ENCODE results near the gene GJC1.
A peak's percentile ranks its signal among the peaks of the same experiment; 100 is the strongest.

GJC1 gene

GRCh38 chr17:44796731-44797130 lies 33.4 kb downstream of the GJC1 start:
- no peak for TF ChIP-seq CTCF (IDR thresholded peaks at IDR 0.05; ENCODE audit: low read depth, low read length)
- DNase-seq (ENCODE audit: extremely low read depth, low read depth) = no peak

- DNase-seq (ENCODE audit: extremely low read depth, low read depth) = no peak
- TF ChIP-seq CTCF (IDR thresholded peaks at IDR 0.05; ENCODE audit: low read depth, low read length) = no peak
These were observed 34.2 kb downstream of the GJC1 start for GRCh38 chr17:44795928-44796327.

GRCh38 chr17:44795421-44795820 lies 34.7 kb downstream of the GJC1 start:
- no peak for DNase-seq (ENCODE audit: extremely low read depth, low read depth)

GRCh38 chr17:44794851-44795413 lies 35.2 kb downstream of the GJC1 start:
- TF ChIP-seq CTCF (IDR thresholded peaks at IDR 0.05; ENCODE audit: low read depth, low read length) = no peak
- DNase-seq (ENCODE audit: extremely low read depth, low read depth) = peak; percentile 43

More at GRCh38 chr17:44795421-44795820, 34.7 kb downstream of the GJC1 start:
- no peak for TF ChIP-seq CTCF (IDR thresholded peaks at IDR 0.05; ENCODE audit: low read depth, low read length)

- DNase-seq (ENCODE audit: extremely low read depth, low read depth) = no peak
These were observed 35.9 kb downstream of the GJC1 start for GRCh38 chr17:44793885-44794842.

GRCh38 chr17:44792276-44792675 lies 37.8 kb downstream of the GJC1 start:
- no peak for DNase-seq (ENCODE audit: extremely low read depth, low read depth)
- TF ChIP-seq CTCF (IDR thresholded peaks at IDR 0.05; ENCODE audit: low read depth, low read length) = no peak

More at GRCh38 chr17:44793885-44794842, 35.9 kb downstream of the GJC1 start:
- TF ChIP-seq CTCF (IDR thresholded peaks at IDR 0.05; ENCODE audit: low read depth, low read length) = no peak

- DNase-seq (ENCODE audit: extremely low read depth, low read depth) = no peak
- no peak for TF ChIP-seq CTCF (IDR thresholded peaks at IDR 0.05; ENCODE audit: low read depth, low read length)
These were observed 41.9 kb downstream of the GJC1 start for GRCh38 chr17:44788139-44788538.

Data from AG09319 (cell line).